Measurements from ENCODE around the gene LRP1B.

GRCh38 chr2:141242008-141242407 lies 888.8 kb downstream of the LRP1B start:
- TF ChIP-seq, protein P1, sequence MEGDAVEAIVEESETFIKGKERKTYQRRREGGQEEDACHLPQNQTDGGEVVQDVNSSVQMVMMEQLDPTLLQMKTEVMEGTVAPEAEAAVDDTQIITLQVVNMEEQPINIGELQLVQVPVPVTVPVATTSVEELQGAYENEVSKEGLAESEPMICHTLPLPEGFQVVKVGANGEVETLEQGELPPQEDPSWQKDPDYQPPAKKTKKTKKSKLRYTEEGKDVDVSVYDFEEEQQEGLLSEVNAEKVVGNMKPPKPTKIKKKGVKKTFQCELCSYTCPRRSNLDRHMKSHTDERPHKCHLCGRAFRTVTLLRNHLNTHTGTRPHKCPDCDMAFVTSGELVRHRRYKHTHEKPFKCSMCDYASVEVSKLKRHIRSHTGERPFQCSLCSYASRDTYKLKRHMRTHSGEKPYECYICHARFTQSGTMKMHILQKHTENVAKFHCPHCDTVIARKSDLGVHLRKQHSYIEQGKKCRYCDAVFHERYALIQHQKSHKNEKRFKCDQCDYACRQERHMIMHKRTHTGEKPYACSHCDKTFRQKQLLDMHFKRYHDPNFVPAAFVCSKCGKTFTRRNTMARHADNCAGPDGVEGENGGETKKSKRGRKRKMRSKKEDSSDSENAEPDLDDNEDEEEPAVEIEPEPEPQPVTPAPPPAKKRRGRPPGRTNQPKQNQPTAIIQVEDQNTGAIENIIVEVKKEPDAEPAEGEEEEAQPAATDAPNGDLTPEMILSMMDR (IDR thresholded peaks at IDR 0.05; ENCODE audit: borderline replicate concordance, extremely low read depth, low read length, poor library complexity, severe bottlenecking): no peak
- TF ChIP-seq EZH2 (IDR thresholded peaks at IDR 0.05; ENCODE audit: borderline replicate concordance, low read depth, low read length, severe bottlenecking): no peak

All from DND-41 (cell line).